Panc1 (cell line): ENCODE results near the gene S100A10. TPM values are rescaled to one million over a fixed set of nuclear protein-coding genes. Genes with fewer than 3 reads are reported as not detected.
A peak's percentile ranks its signal among the peaks of the same experiment; 100 is the strongest.

ENCODE experiments used
- ATAC-seq: fragments of 200-7000 bp; cut with Tn5 transposase; 2 replicates; pipeline ENCODE4 v1.9.1; 2020; ENCODE audit warnings: mild to moderate bottlenecking, moderate library complexity
- BruUV-seq: library from RNA; stranded (reverse); fragments of 400-500 nt; replicated peaks from 2 replicates; lab custom pipeline; 2021; lab: Mats Ljungman, UMichigan
- CTCF ChIA-PET: fragments of 300-600 bp; sonication (Branson Sonifier 250); formaldehyde crosslinking; loops from one replicate; lab custom pipeline; 2022; ENCODE audit warnings: antibody characterized with exemption; lab: Charles Lee
- POLR2A ChIA-PET: fragments of 300-600 bp; sonication (Branson Sonifier 250); formaldehyde crosslinking; loops from one replicate; lab custom pipeline; 2022; ENCODE audit warnings: antibody characterized with exemption; lab: Charles Lee
- DNase-seq: peaks from one replicate; pipeline ENCODE4 v3.0.0-alpha.2; 2010; ENCODE audit warnings: low read depth, low spot score
- H3K27ac ChIP-seq: 2 replicates; pipeline ENCODE4 v1.5.1; 2011; ENCODE audit warnings: mild to moderate bottlenecking, low read length, inconsistent platforms
- H3K27me3 ChIP-seq: fragments of 200-500 bp; sonication (Bioruptor generic); 2 replicates; pipeline ENCODE4 v1.6.0; 2014; ENCODE audit warnings: low read length, inconsistent platforms; ENCODE audit not compliant: control insufficient read depth, insufficient read depth
- H3K36me3 ChIP-seq: fragments of 200-500 bp; sonication (Bioruptor generic); 2 replicates; pipeline ENCODE4 v1.5.1; 2014; ENCODE audit warnings: inconsistent platforms, mild to moderate bottlenecking, low read length, moderate library complexity; ENCODE audit not compliant: control insufficient read depth, insufficient read depth
- H3K4me1 ChIP-seq: 2 replicates; pipeline ENCODE4 v1.5.1; 2011; ENCODE audit warnings: inconsistent platforms, mild to moderate bottlenecking, low read length, moderate library complexity; ENCODE audit not compliant: control insufficient read depth, insufficient read depth
- H3K4me3 ChIP-seq, 2 experiments: 2 replicates each; pipeline ENCODE4 v1.5.1; 2011 to 2012; ENCODE audit warnings: low read depth in 2 of 2, low read length in 2 of 2, mild to moderate bottlenecking in 2 of 2, inconsistent platforms in 1 of 2, moderate library complexity in 1 of 2
- H3K9me3 ChIP-seq: fragments of 200-500 bp; sonication (Bioruptor generic); 2 replicates; pipeline ENCODE4 v1.5.1; 2014; ENCODE audit warnings: low read depth, mild to moderate bottlenecking, inconsistent platforms, low read length, moderate library complexity; ENCODE audit not compliant: control insufficient read depth, insufficient read depth
- CTCF ChIP-seq: fragments of 450-650 bp; IDR thresholded peaks from 2 replicates; pipeline ENCODE4 v1.5.1; 2017; ENCODE audit warnings: mild to moderate bottlenecking
- POLR2AphosphoS5 ChIP-seq: IDR thresholded peaks from 2 replicates; pipeline ENCODE4 v1.6.1; 2012; ENCODE audit warnings: mild to moderate bottlenecking, low read depth, low read length, moderate library complexity
- REST ChIP-seq, 2 experiments: IDR thresholded peaks; 2 replicates each; pipeline ENCODE4 v1.6.1; 2011 to 2012; ENCODE audit warnings: low read depth in 2 of 2, control low read depth in 1 of 2, low read length in 1 of 2, mild to moderate bottlenecking in 1 of 2, moderate library complexity in 1 of 2; ENCODE audit not compliant: insufficient read depth in 1 of 2
- SIN3A ChIP-seq: IDR thresholded peaks from 2 replicates; pipeline ENCODE4 v1.6.1; 2012; ENCODE audit warnings: low read depth, mild to moderate bottlenecking, low read length, moderate library complexity, borderline replicate concordance; ENCODE audit not compliant: insufficient read depth
- TCF7L2 ChIP-seq: IDR thresholded peaks from 2 replicates; pipeline ENCODE4 v1.6.1; 2011; ENCODE audit warnings: mild to moderate bottlenecking, low read depth, low read length, inconsistent platforms
- in situ Hi-C: cut with HindIII; loops from 2 replicates; pipeline ENCODE4 v1.10.0; 2016; ENCODE audit warnings: low sequenced_read_pairs, low pct_unique_long_range_greater_than_20kb
- intact Hi-C: fragments of 100-400 bp; cut with micrococcal nuclease; formaldehyde crosslinking; loops from one replicate; pipeline ENCODE4 v1.10.0; 2022; ENCODE audit not compliant: unreplicated experiment
- total RNA-seq: library from RNA; stranded (reverse); gene quantifications from one replicate; pipeline ENCODE4 v1.2.1, GENCODE V29; 2021; ENCODE audit not compliant: unreplicated experiment

S100A10 gene
- total RNA-seq, 1 experiment from 2014 or later = 1,621 TPM

- TF ChIP-seq TCF7L2 = no peak
- Histone ChIP-seq H3K27ac (peak overlapping the region; percentile 99), H3K27me3 (no peaks in the 10 kb centered on the region), H3K36me3 (peaks cover 27% of the 10 kb centered on the region), H3K9me3 (no peaks in the 10 kb centered on the region), H3K4me1 (peaks cover 22% of the 10 kb centered on the region), H3K4me3 (peak overlapping the region; percentile 94 to 98)
- CTCF ChIA-PET = interaction anchor here (0.6 kb wide), 1 partner anchor 147 kb away, joined by 3 read pairs; no protein-coding TSS in a partner anchor
- ATAC-seq (no peak), DNase-seq (no peak)
- intact Hi-C loops (no loop called here), in situ Hi-C loops (no loop called here)
- BruUV-seq = no TSS peak
- POLR2A ChIA-PET = interaction anchor here (1.5 kb wide), 1 partner anchor 127 kb away, joined by 6 read pairs; the partner anchor contains the start of gene THEM4
These were observed 42.0 kb upstream of the S100A10 start for GRCh38 chr1:152035539-152036266.

GRCh38 chr1:152034654-152035538 is 41.2 kb upstream of the S100A10 start:
- in situ Hi-C loops (no loop called here), intact Hi-C loops (no loop called here)
- Histone ChIP-seq H3K4me3 (peak overlapping the region; percentile 94 to 98), H3K9me3 (no peaks in the 10 kb centered on the region), H3K27me3 (no peaks in the 10 kb centered on the region), H3K36me3 (peaks cover 27% of the 10 kb centered on the region), H3K4me1 (peaks cover 22% of the 10 kb centered on the region), H3K27ac (peak overlapping the region; percentile 99)
- CTCF ChIA-PET = interaction anchor here (0.6 to 1.0 kb wide), 7 partner anchors 13 to 968 kb away, joined by 3 read pairs; no protein-coding TSS in a partner anchor
- POLR2A ChIA-PET = no interaction called here
- no TSS peak for BruUV-seq
- peak; percentile 89 for TF ChIP-seq CTCF
- no peak for TF ChIP-seq TCF7L2
- DNase-seq = peak; percentile 61
- peak; percentile 50 for ATAC-seq

GRCh38 chr1:152034324-152034653 is 40.6 kb upstream of the S100A10 start:
- H3K4me1 ChIP-seq = peaks cover 22% of the 10 kb centered on the region
- in situ Hi-C loops = no loop called here
- CTCF ChIA-PET = interaction anchor here (0.6 to 1.0 kb wide), 6 partner anchors 14 to 967 kb away, joined by 3 read pairs; no protein-coding TSS in a partner anchor

More at GRCh38 chr1:152034324-152034653, 40.6 kb upstream of the S100A10 start:
- peaks cover 27% of the 10 kb centered on the region for H3K36me3 ChIP-seq
- H3K9me3 ChIP-seq = no peaks in the 10 kb centered on the region
- intact Hi-C loops = no loop called here
- POLR2A ChIA-PET = no interaction called here
- H3K27ac ChIP-seq = peak overlapping the region; percentile 99
- DNase-seq (no peak), ATAC-seq (0 out of 2 replicates have a peak, but pooled peaks have one; percentile 10)
- BruUV-seq = no TSS peak
- H3K27me3 ChIP-seq = no peaks in the 10 kb centered on the region
- H3K4me3 ChIP-seq = peak overlapping the region; percentile 94 to 98
- TF ChIP-seq CTCF = no peak
- TF ChIP-seq TCF7L2 = no peak
- no peak for TF ChIP-seq REST (IDR thresholded peaks at IDR 0.05; ENCODE audit: insufficient read depth in 1 of 2, low read depth in 2 of 2, low read length in 1 of 2)
- no peak for TF ChIP-seq POLR2AphosphoS5
- TF ChIP-seq SIN3A = no peak
